HG02798 (cell line): ENCODE measurements around the gene GGCT.
"Not testable (repeated sequence)": the region's sequence is repeated elsewhere in the genome, so short reads cannot be mapped to it uniquely, and the experiment has no call there.

Experiments used
- ATAC-seq: cut with Tn5 transposase; IDR thresholded peaks from one replicate; pipeline ENCODE4 v1.9.1; 2021; ENCODE audit warnings: mild to moderate bottlenecking; ENCODE audit not compliant: unreplicated experiment, poor library complexity

Gene GGCT, protein sequence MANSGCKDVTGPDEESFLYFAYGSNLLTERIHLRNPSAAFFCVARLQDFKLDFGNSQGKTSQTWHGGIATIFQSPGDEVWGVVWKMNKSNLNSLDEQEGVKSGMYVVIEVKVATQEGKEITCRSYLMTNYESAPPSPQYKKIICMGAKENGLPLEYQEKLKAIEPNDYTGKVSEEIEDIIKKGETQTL

DNA sequence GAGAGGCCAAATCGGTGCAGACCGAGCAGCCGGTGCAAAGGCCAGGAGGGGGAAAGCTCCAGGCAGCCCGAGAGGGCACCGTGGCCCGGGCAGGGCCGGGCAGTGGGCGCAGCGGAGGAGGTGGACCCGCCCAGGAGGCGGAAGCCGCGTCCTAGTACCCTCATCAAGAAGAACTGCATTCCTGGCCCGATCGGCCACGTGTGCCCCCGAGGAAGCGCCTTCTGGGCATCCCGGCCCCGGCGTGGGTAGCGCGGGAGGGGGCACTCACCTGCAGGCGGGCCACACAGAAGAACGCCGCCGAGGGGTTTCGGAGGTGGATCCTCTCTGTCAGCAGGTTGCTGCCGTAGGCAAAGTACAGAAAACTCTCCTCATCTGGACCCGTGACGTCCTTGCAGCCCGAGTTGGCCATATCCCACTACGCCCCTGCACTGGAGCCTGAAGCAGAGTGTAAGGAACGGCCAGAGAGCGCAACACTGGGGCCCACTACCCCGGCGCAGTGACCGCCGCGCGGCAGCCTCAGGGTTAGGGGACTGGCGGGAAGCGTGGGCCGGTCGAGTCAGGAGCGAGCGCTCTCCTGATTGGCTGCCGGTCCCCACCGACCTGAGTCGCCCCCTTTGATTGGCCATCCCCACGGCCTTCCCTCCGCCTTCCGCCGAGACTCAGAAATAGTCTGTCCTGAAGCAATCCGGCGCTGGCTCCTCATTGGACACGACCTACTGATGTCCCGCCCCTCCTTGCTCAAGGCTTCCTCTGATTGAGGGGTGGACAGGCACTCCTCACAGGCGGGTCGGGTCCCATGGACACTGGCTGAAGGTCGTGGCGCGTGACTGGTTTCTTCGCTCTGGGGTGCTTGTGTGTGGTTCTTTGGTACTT is at the start of gene GGCT:
TSS of gene GGCT (minus strand) at position 529 of the 873 bp plus-strand sequence. CDS start at position 409, 120 bp downstream.
- ATAC-seq: peak; percentile 99

DNA sequence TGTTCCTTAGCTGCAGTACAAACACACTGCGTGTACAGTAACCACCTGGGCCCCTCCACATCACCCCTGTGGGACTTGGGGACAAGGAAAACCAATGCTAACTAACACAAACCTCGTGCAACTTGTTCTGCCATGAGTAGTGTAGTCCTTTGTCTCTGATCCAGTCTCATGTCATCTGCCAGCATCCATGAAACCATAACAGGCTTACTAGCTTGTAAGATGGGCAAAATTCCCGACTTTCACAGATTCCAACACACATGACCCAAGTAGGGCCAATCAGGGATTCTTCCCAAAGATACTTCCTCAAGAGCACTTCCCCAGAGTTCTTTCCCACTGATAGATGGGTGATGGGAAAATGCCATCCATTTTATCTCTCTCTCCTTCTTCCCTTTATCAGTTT is 48.9 kb upstream of the GGCT start:
- ATAC-seq: no peak

DNA sequence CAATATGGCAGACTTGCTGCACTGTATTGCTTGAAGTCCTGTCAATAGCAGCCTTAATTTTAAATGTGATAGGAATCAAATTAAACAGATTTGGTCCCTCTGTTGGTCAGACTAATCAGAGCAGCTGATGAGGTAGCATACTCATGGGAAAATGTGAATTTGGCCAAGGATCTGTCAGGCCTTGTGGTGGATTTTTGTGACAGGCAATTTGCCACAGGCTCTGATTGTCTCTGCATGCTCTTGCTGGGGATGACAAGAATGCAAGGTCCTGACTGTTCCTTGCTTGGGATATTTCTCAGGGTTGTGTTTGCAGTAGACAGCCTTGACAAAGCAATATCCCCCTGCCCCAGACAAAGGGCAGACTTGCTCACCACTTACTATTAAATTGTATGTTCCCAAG is 48.5 kb upstream of the GGCT start:
- no peak for ATAC-seq

DNA sequence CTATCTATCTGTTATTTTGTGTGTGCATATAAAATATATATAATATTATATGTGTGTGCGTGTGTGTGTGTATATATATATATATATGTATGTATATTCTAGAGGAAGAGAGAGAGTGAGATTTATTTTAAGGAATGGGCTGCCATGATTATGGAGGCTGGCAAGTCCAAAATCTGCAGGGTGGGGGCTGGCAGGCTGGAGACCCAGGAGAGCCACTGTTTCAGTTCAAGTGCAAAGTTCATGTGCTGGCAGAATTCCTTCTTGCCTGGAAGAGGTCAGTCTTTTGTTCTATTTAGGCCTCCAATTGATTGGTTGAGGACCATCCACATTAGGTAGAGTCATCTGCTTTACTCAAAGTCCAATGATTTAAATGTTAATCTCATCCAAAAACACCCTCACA is 47.7 kb upstream of the GGCT start:
- ATAC-seq: no peak

DNA sequence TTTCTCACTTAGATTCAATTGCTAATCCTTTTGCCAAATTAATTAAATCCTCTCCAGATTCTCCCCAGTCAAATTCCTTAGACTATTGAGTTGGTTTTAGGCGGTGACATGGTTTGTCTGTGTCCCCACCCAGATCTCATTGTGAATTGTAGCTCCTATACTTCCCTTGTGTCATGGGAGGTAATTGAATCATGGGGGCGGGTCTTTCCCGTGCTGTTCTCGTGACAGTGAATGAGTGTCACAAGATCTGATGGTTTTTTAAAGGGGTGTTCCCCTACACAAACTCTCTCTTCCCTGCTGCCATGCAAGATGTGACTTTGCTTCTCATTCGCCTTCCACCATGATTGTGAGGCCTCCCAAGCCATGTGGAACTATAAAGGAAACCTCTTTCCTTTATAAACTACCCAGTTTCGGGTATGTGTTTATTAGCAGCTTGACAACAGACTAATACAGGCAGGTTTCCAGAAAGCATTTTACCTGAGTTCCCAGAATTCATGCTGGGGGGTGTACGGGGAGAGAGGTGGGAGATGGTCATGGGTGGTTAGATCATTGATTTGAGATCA is 45.4 kb upstream of the GGCT start:
- ATAC-seq: no peak

DNA sequence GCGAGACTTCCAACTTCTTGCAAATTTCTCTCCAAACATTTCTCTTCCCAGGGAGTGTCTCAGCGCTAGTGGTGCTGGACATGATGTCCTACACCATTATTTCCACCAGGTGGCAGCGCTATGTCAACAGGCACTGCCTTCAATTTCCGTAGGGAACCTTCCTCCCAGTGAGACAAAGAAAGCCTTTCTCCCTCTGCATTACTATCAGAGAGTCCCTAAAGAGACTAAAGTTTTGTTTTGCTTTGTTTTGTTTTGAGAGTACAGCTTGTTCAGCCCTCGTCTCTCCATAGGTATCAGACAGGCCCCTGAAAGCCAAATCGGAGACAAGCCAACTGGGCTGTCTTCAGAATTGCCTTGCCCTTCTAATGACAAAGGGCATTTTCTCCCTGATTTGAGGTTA is 44.2 kb upstream of the GGCT start:
- peak; percentile 62 for ATAC-seq

DNA sequence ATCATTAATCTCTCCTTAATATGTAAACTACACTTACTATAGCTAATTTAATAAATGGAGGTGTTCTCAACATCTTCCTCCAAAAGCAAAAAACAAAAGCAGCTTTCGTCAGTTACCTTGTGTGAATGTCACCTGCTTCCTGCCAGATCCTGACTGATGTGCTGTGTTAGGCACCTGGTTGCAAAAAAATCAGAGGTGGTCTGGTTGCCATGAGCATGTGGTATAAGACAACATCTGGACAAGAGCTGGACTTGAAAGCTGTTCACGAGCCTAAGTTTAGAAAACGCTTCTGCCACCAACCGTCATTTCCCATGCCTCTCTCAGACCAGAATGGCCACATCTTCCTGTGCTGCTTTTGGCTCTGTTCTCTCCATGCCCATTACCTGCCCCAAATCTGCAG is 42.0 kb upstream of the GGCT start:
- no peak for ATAC-seq

DNA sequence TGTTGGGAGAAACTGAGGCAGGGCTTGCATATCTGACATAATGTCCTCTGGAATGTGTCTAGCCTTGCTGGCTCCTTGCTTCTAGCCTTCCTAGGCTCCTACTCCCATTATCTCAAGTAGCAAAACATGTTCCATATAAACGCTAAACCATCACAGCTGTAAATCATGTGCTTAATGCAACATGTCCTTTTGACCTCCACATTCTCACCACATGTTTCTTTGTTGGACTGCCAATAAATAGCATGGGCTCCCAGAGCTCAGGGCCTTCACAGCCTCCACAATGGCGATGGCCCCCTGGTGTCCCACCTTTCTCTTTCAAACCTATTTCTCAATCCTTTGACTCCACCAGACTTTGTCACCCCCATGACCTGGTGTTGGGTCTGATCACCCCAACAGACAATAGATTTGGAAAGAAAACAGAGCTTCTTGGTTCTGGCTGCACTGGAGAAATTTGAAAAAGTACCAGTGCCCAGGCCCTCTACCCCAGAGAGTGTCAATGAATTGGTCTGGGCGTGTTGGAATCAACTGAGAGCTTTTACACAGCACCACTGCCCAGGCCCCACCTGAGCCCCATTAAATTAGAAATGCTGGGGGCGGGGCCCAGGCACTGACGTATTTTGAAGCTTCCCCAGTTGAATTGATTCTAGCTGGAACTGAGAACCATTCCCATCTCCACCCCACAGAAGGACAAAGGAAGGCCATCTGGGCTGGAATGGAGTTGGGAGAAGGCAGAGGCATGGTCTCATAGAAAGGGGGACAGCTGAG is 41.3 kb upstream of the GGCT start:
- no peak for ATAC-seq

DNA sequence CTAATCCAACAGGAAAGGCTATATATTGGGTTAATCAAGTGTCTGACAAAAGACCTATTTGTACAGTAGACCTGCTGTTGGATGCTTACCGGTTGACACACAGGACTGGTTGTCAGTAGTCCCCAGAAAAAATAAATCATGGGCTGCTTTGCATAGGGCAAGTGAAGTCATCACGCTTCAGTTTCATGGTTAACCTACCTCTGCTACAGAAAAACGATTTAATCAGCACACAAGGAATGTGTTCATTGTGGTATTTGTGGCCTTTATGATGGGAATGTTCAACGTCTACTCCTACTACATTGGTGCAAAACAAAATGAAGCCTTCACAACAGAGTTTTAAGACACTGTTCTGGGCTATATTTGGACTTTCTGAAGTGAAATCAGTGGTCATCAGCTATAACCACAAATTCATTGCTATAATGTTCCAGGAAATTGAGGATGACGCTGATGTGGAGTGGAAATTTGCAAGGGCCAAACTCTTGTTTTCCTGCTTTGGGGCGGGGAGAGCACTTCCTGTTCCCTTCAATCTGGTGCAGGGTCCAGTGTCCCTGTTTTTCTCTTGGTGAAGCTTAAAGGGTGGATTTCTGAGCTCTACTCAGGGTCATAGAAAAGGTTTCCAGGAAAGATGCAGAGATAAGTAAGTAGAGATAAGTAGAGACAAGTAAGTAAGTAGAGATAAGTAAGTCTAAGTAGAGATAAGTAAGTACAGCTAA is 39.3 kb upstream of the GGCT start:
- ATAC-seq: no peak

DNA sequence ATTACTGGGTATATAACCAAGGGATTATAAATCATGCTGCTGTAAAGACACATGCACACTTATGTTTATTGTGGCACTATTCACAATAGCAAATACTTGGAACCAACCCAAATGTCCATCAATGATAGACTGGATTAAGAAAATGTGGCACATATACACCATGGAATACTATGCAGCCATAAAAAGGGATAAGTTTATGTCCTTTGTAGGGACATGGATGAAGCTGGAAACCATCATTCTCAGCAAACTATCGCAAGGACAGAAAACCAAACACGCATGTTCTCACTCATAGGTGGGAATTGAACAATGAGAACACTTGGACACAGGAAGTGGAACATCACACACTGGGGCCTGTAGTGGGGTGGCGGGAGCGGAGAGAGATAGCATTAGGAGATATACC is 38.5 kb upstream of the GGCT start:
- ATAC-seq: not testable (repeated sequence)

DNA sequence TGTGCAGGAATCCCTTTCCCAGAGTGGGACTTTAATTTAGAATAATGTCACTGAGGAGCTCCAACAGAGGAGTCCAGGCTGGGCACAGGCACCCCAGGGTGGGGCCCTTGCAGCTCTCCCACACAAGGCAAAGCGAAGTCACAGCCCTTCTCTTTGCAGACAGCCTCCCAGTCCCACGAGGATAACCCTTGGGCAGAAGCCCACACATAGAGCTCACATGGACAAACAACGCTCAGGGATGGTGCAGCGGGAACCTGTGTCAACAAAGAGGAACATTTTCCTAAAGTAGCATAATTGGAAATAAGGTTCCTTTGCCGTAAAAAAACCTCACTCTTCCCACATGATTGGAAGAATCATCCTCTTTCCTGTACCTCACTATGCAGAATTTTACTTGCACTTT is 29.3 kb upstream of the GGCT start:
- no peak for ATAC-seq

DNA sequence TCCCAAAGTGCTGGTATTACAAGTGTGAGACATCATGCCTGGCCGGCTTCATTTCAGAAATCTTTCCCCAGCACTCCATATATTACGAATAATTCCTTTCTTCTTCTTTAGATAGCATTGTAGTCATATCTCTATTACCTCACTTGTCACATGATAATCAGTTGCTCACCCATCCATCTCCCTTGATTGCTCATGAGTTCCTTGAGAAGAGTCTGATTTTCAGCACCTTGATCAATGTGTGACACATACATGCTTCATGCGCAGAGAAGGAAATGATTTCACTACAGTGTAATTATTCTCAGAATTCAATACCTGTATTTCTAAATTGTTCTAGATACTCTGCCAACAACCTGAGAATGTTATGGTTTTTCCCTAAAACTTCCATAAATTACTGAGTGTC is 26.7 kb upstream of the GGCT start:
- ATAC-seq: no peak

DNA sequence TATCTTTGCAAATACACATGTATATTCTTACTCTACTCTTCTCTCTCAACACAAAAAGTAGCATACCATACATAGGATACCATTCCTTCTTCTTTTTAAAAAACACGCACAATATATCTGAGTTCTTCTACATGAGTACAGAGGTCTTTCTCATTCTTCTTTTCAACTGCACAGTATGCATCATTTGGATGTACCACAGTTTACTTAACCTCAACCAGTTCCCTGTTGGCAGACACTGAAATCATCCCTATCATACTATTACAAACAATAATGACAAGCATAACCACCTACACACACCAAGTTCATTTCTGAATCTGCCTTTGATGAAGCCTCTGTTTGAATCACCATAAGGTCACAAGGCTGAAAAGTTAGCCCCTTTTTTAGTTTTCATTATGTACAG is 25.7 kb upstream of the GGCT start:
- no peak for ATAC-seq

DNA sequence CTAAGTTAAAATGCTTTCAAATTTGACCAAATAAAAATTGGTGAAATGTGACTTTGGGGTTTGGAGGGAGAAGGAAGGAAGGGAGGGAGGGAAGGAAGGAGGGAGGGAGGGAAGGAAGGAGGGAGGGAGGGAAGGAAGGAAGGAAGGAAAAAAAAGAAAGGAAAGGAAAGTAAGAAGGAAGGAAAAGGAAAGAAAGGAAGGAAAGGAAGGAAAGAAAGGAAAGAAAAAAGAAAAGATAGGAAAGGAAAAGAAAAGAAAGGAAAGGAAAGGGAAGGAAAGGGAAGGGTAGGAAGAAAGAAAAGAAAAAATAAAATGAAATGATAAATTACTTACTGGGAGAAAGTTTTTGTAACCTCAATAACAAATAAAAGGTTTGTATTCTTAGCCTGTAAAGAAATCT is 24.1 kb upstream of the GGCT start:
- no peak for ATAC-seq

DNA sequence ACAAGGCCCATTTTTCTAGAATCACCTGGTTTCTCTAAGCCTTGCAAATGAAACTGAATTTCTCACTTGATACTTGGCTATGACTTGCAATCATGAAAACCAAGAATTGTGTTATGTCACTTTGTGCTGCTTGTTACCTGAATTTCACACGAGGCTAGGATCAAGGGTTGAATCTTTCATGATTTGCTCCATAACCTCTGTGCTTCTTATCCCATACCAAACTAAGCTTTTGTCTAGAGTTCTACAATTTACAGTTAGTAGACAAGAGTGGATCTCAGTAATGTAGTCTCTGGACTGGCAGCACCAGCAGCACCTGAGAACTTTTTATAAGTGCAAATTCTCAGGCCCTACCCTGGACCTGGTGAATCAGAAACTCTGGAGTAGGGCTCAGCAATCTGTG is 22.7 kb upstream of the GGCT start:
- not testable (repeated sequence) for ATAC-seq

DNA sequence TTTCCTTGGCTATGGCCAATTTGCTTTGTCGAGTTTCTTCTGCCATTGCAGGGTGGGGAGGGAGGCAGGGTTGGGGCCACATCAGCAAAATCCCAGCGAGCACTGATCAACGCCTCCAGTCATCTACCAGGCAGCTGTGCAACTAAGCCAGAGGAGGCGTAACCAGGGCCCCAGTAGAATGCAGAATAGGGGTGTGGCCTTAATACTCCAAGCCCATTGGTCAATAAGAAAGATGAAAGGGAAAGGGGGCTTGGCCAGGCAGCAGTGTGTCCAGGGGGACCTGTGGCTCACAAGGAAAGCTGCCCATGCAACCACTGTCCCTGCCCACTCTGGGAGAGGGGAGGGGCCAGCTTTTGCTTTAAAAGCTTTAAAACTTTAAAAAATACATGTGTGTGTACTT is 21.5 kb upstream of the GGCT start:
- ATAC-seq: no peak

DNA sequence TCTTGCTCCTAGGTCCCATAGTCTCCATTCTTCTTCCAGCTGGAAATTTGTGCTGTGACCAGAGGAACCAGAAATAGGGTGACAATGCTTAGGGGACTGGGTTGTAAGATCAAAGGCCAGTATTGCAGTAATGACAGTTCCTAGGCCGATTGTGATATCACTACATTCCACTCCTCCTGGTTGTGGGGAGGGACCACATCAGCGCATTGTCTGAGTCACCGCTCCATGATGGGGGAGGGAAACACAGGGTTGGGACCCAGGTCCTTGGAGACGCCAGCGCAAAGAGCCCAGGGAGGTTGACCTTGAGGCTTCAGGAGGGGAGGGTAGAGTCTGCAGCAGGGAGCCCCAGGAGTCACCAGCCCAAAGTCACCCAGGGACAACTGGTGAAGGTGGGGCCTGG is 20.8 kb upstream of the GGCT start:
- ATAC-seq: no peak

DNA sequence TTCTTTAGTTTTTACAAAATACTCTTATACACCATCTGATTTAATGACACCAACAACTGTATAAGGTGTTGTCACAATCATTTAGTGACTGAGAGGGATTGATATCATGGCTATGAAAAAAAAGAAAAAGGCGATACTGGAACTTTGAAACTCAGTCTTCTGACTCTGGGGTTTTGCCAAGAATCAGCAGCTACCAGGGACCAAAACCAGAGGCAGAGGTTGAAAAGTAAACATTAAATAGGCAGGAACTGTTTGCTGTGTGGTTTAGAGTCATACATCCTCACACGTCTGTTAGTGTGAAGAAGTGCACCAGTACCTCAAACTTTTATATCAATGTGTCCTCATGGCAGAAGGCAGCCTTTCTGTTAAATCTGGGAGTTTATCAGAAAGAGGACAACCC is 19.9 kb upstream of the GGCT start:
- ATAC-seq: no peak

DNA sequence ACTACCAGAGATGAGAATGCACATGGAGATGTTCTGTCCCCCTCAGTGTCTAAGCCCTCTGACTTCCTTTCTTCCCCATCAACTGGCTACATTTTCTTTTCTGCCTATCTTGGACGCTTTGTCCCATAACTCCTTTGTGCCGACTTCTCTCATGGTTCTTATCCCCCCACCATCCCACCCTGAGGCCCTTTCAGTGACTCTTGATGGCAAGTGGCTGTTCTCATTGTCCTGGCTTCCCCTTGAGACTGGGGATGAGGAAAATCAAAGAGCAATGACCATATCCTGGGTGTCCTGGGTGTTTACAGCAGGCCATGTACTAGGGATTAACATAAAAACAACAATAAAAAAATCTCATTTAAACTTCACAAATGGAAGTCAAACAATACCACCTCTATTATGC is 18.8 kb upstream of the GGCT start:
- ATAC-seq: no peak

DNA sequence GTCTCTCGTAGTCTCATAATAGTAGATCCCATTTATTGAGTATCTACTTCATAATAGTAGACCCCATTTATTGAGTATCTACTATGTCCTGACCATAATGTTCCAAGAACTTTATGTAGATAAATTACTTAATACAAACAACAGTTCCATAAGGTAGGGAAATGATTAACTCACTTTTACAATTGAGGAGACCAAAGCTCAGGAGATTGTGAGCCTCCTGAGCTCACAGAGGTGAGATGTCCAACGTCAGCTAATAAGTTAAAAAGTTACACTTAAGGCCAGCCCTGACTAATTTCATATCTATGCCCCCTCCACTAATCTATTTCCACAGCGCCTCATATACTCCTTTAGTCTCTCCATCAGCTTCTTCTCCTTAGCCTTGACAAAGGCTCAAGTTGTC is 17.5 kb upstream of the GGCT start:
- no peak for ATAC-seq
